H1 (cell line): ENCODE data around the gene TMEM156. TPM values are rescaled to one million over a fixed set of nuclear protein-coding genes. Genes with fewer than 3 reads are reported as not detected.

ENCODE experiments used
- CTCF ChIA-PET: fragments of 300-600 bp; sonication (Branson Sonifier 250); formaldehyde crosslinking; loops from one replicate; lab custom pipeline; 2021; ENCODE audit not compliant: partially characterized antibody; lab: Charles Lee
- POLR2A ChIA-PET: fragments of 300-600 bp; sonication (Branson Sonifier 250); formaldehyde crosslinking; loops from one replicate; lab custom pipeline; 2021; ENCODE audit warnings: inconsistent platforms; ENCODE audit not compliant: partially characterized antibody; lab: Charles Lee
- DNase-seq, 2 experiments: peaks; one replicate each; pipeline versions ENCODE4 v3.0.0 to v3.0.0-alpha.2; 2010 to 2022; ENCODE audit warnings: low spot score in 2 of 2, low read depth in 1 of 2, mixed read lengths in 1 of 2
- FAIRE-seq: peaks from 2 replicates; lab custom pipeline; 2011; peaks lifted over from hg19 to GRCh38; lab: Jason Lieb, UNC
- H2AFZ ChIP-seq: 2 replicates; pipeline ENCODE4 v1.8.1; 2012; ENCODE audit warnings: low read length, inconsistent platforms
- H2AK5ac ChIP-seq: 2 replicates; pipeline ENCODE4 v1.6.1; 2013; ENCODE audit warnings: low read depth, low read length
- H2BK120ac ChIP-seq: replicated peaks from 2 replicates; pipeline ENCODE3; 2013; ENCODE audit warnings: low read depth, low read length, inconsistent platforms
- H2BK12ac ChIP-seq: 2 replicates; pipeline ENCODE4 v1.6.1; 2013; ENCODE audit warnings: low read depth, low read length
- H2BK15ac ChIP-seq: 2 replicates; pipeline ENCODE4 v1.6.1; 2013; ENCODE audit warnings: low read length
- H2BK20ac ChIP-seq: 2 replicates; pipeline ENCODE4 v1.6.1; 2013; ENCODE audit warnings: low read length
- H2BK5ac ChIP-seq: 2 replicates; pipeline ENCODE4 v1.6.1; 2013; ENCODE audit warnings: low read depth, low read length
- H3K14ac ChIP-seq: 2 replicates; pipeline ENCODE4 v1.6.1; 2013; ENCODE audit warnings: inconsistent platforms; ENCODE audit not compliant: insufficient read length
- H3K18ac ChIP-seq: 2 replicates; pipeline ENCODE4 v1.6.1; 2013; ENCODE audit warnings: low read length; ENCODE audit errors: extremely low read depth
- H3K23ac ChIP-seq: 2 replicates; pipeline ENCODE4 v1.6.1; 2013; ENCODE audit warnings: inconsistent platforms; ENCODE audit not compliant: insufficient read length
- H3K23me2 ChIP-seq: 2 replicates; pipeline ENCODE4 v1.6.1; 2013; ENCODE audit warnings: low read depth, low read length
- H3K27ac ChIP-seq: 2 replicates; pipeline ENCODE4 v1.6.1; 2011; ENCODE audit warnings: low read depth, low read length, inconsistent platforms
- H3K27me3 ChIP-seq, 4 experiments: replicated peaks in 1 of 4; 1 replicate in 1 of 4; 2 replicates in 3 of 4; pipeline versions ENCODE4 v1.6.1 to v1.8.1; 2011 to 2013; ENCODE audit warnings: low read length in 3 of 4, mild to moderate bottlenecking in 3 of 4, inconsistent platforms in 2 of 4, mixed read lengths in 2 of 4, moderate library complexity in 1 of 4; ENCODE audit not compliant: control insufficient read depth in 3 of 4, insufficient read depth in 3 of 4; ENCODE audit errors: extremely low read depth in 1 of 4
- H3K36me3 ChIP-seq, 4 experiments: 2 replicates each; pipeline versions ENCODE4 v1.6.1 to v1.8.1; 2011 to 2013; ENCODE audit warnings: mild to moderate bottlenecking in 4 of 4, low read length in 3 of 4, moderate library complexity in 2 of 4, control low read depth in 1 of 4, inconsistent platforms in 1 of 4; ENCODE audit not compliant: insufficient read depth in 4 of 4, control insufficient read depth in 2 of 4
- H3K4ac ChIP-seq: replicated peaks from 2 replicates; pipeline ENCODE3; 2013; ENCODE audit warnings: low read length, low read depth, mixed read lengths, inconsistent platforms; ENCODE audit not compliant: insufficient read length
- H3K4me1 ChIP-seq, 4 experiments: replicated peaks in 1 of 4; 1 replicate in 1 of 4; 2 replicates in 3 of 4; pipeline versions ENCODE4 v1.6.1 to v1.8.1; 2011 to 2013; ENCODE audit warnings: low read length in 3 of 4, inconsistent platforms in 2 of 4, mixed read lengths in 1 of 4; ENCODE audit not compliant: insufficient read depth in 4 of 4, control insufficient read depth in 3 of 4
- H3K4me2 ChIP-seq, 2 experiments: 2 replicates each; pipeline versions ENCODE4 v1.6.1 to v1.8.1; 2011 to 2013; ENCODE audit warnings: low read depth in 2 of 2, low read length in 2 of 2, control low read depth in 1 of 2, inconsistent platforms in 1 of 2, mild to moderate bottlenecking in 1 of 2; ENCODE audit not compliant: insufficient read depth in 1 of 2
- H3K4me3 ChIP-seq, 4 experiments: fragments of 200-600, 300-600 bp in 1 of 4; sonication (generic), shearing (Covaris generic), sonication (Bioruptor Twin) in 1 of 4; 2 replicates each; pipeline versions ENCODE4 v1.5.1 to v1.8.1; 2011 to 2016; ENCODE audit warnings: low read length in 4 of 4, low read depth in 3 of 4, control low read depth in 2 of 4, inconsistent platforms in 2 of 4, mild to moderate bottlenecking in 2 of 4, mixed read lengths in 1 of 4, moderate library complexity in 1 of 4; ENCODE audit not compliant: insufficient read depth in 2 of 4; ENCODE audit errors: extremely low read depth in 1 of 4
- H3K56ac ChIP-seq: replicated peaks from 2 replicates; pipeline ENCODE3; 2013; ENCODE audit warnings: low read depth, mild to moderate bottlenecking, mixed read lengths, low read length, inconsistent platforms; ENCODE audit not compliant: insufficient read length
- H3K79me1 ChIP-seq: 2 replicates; pipeline ENCODE4 v1.6.1; 2013; ENCODE audit warnings: low read depth, low read length, control low read depth
- H3K79me2 ChIP-seq, 2 experiments: 2 replicates each; pipeline versions ENCODE4 v1.6.1 to v1.8.1; 2012 to 2013; ENCODE audit warnings: low read length in 2 of 2, mild to moderate bottlenecking in 2 of 2, inconsistent platforms in 1 of 2; ENCODE audit not compliant: insufficient read depth in 2 of 2, control insufficient read depth in 1 of 2
- H3K9ac ChIP-seq, 4 experiments: replicated peaks in 1 of 4; 1 replicate in 1 of 4; 2 replicates in 3 of 4; pipeline versions ENCODE4 v1.6.1 to v1.8.1; 2011 to 2013; ENCODE audit warnings: low read depth in 3 of 4, low read length in 3 of 4, control low read depth in 2 of 4, mild to moderate bottlenecking in 2 of 4, moderate library complexity in 2 of 4, inconsistent platforms in 1 of 4; ENCODE audit errors: extremely low read depth in 1 of 4
- H3K9me3 ChIP-seq, 2 experiments: 2 replicates each; pipeline versions ENCODE4 v1.6.1 to v1.8.1; 2012 to 2013; ENCODE audit warnings: mild to moderate bottlenecking in 2 of 2, moderate library complexity in 2 of 2, control low read depth in 1 of 2, inconsistent platforms in 1 of 2, low read depth in 1 of 2, low read length in 1 of 2, mixed read lengths in 1 of 2; ENCODE audit not compliant: insufficient read depth in 2 of 2
- H4K20me1 ChIP-seq, 2 experiments: replicated peaks in 1 of 2; 2 replicates each; pipeline versions ENCODE3 to v1.8.1; 2011 to 2013; ENCODE audit warnings: inconsistent platforms in 2 of 2, low read length in 2 of 2, mild to moderate bottlenecking in 1 of 2; ENCODE audit not compliant: insufficient read depth in 2 of 2, control insufficient read depth in 1 of 2
- H4K5ac ChIP-seq: 2 replicates; pipeline ENCODE4 v1.6.1; 2013; ENCODE audit warnings: low read length, low read depth, mixed read lengths, inconsistent platforms; ENCODE audit not compliant: insufficient read length
- H4K8ac ChIP-seq: 2 replicates; pipeline ENCODE4 v1.8.0; 2013; ENCODE audit warnings: mild to moderate bottlenecking, moderate library complexity, low read length, inconsistent platforms; ENCODE audit not compliant: insufficient read depth; ENCODE audit errors: extremely low read depth
- H4K91ac ChIP-seq: replicated peaks from 2 replicates; pipeline ENCODE3; 2013; ENCODE audit warnings: low read length, mixed read lengths, inconsistent platforms; ENCODE audit not compliant: insufficient read length
- CEBPB ChIP-seq: IDR thresholded peaks from 2 replicates; pipeline ENCODE4 v1.6.1; 2012; ENCODE audit warnings: low read depth, low read length
- CTBP2 ChIP-seq: IDR thresholded peaks from 2 replicates; pipeline ENCODE4 v1.7.0; 2011; ENCODE audit warnings: borderline replicate concordance, mild to moderate bottlenecking, moderate library complexity, mixed read lengths, low read length; ENCODE audit not compliant: insufficient read depth, insufficient read length
- GTF2F1 ChIP-seq: IDR thresholded peaks from 2 replicates; pipeline ENCODE4 v1.6.1; 2012; ENCODE audit warnings: low read depth, low read length, improper control_type of control experiment, borderline replicate concordance
- HDAC2 ChIP-seq, 2 experiments: fragments of 300-600 bp in 1 of 2; sonication (generic) in 1 of 2; IDR thresholded peaks; 2 replicates each; pipeline ENCODE4 v1.6.1; 2011 to 2012; ENCODE audit warnings: low read depth in 2 of 2, low read length in 2 of 2, mild to moderate bottlenecking in 2 of 2, moderate library complexity in 2 of 2, borderline replicate concordance in 1 of 2, inconsistent platforms in 1 of 2
- KDM4A ChIP-seq: IDR thresholded peaks from one replicate; pipeline ENCODE4 v1.7.1; 2012; ENCODE audit warnings: low read depth, mild to moderate bottlenecking, moderate library complexity, low read length, inconsistent platforms; ENCODE audit not compliant: severe bottlenecking
- MAFK ChIP-seq: IDR thresholded peaks from 2 replicates; pipeline ENCODE4 v1.6.1; 2012; ENCODE audit warnings: low read depth, mild to moderate bottlenecking, improper control_type of control experiment, low read length
- PHF8 ChIP-seq: fragments of 200-600 bp; sonication (generic); conservative IDR thresholded peaks from 2 replicates; pipeline ENCODE4 v1.7.1; 2012; ENCODE audit warnings: low read depth, mild to moderate bottlenecking, inconsistent platforms, low read length, moderate library complexity
- RBBP5 ChIP-seq: IDR thresholded peaks from 2 replicates; pipeline ENCODE4 v1.7.1; 2012; ENCODE audit warnings: low read depth, mild to moderate bottlenecking, inconsistent platforms, low read length, moderate library complexity, borderline replicate concordance
- RXRA ChIP-seq: IDR thresholded peaks from 2 replicates; pipeline ENCODE4 v1.6.1; 2011; ENCODE audit warnings: low read depth, mild to moderate bottlenecking, low read length, moderate library complexity; ENCODE audit not compliant: insufficient read depth
- TBP ChIP-seq: IDR thresholded peaks from 2 replicates; pipeline ENCODE4 v1.6.1; 2011; ENCODE audit warnings: low read depth, low read length, improper control_type of control experiment
- WGBS, 2 experiments: shearing (Covaris generic) in 1 of 2; methylation state at CpG; one replicate each; pipeline versions ENCODE4 v1.1.6 to v1.1.7; 2013 to 2015; ENCODE audit warnings: low lambda C conversion rate in 2 of 2, mixed read lengths in 2 of 2, inconsistent platforms in 1 of 2, low coverage in 1 of 2, missing lambda C conversion rate in 1 of 2; ENCODE audit not compliant: insufficient replicate concordance in 2 of 2, insufficient coverage in 1 of 2, insufficient read length in 1 of 2; ENCODE audit errors: extremely low coverage in 1 of 2, missing lambda C conversion rate in 1 of 2; 5-methylcytosine and 5-hydroxymethylcytosine counted together
- polyA plus RNA-seq, 7 experiments: library from polyadenylated mRNA; depleted of rRNA in 3 of 7; stranded (reverse) in 5 of 7; unstranded in 2 of 7; fragments of >200 nt in 5 of 7; fragments of 200-250 nt in 2 of 7; gene quantifications; 1 replicate in 5 of 7; 2 replicates in 1 of 7; 4 replicates in 1 of 7; pipeline versions ENCODE4 v1.2.1 to v1.2.3, GENCODE V29; 2011 to 2013; ENCODE audit warnings: missing spikeins in 2 of 7, mixed read lengths in 2 of 7
- total RNA-seq: library from RNA; stranded (reverse); fragmentation: NEBNext Ultra II Directional; extraction: Animal tissue kit (Norgen Biotek cat#: 25700); gene quantifications from 2 replicates; pipeline ENCODE4 v1.2.1, GENCODE V29; 2021
- TF ChIP-seq, protein P1 (sequence below): IDR thresholded peaks from 2 replicates; pipeline ENCODE4 v1.6.1; 2012; ENCODE audit warnings: inconsistent platforms

The TMEM156 gene
- total and polyA plus RNA-seq, 2 of the 8 experiments (the other 6 are each of a cell fraction or from before 2014, with no cell fraction given), result not detected

DNA sequence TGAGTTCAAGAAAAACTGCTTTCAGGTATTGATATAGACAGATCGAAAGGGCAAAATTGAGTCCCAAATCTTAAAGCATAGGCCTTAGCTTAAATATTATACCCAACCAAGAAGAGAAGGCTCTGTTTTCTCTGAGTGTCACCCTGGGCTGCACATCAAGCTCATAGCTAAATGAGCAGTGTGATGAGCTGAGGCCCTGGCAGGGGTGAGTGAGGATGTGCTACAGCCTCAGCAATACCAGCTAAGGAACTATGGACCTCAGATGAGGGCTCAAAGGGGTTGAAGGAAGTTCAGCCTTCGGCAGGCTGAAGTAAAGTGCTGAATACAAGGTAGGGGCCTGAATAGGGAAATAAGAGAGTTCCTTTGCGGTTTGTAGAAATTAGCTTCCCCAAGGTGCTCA lies 85.3 kb downstream of the TMEM156 start:
- Histone ChIP-seq H4K20me1 (no peaks in the 10 kb centered on the region), H3K9me3 (no peaks in the 10 kb centered on the region), H2BK5ac (no peak overlapping the region), H3K36me3 (no peaks in the 10 kb centered on the region), H2BK120ac (no peak overlapping the region), H3K23ac (no peak overlapping the region), H3K4me1 (no peaks in the 10 kb centered on the region), H3K27ac (no peak overlapping the region), H4K5ac (no peak overlapping the region), H3K4ac (no peak overlapping the region), H3K18ac (no peak overlapping the region), H2BK20ac (no peak overlapping the region), H3K4me3 (no peak overlapping the region), H3K9ac (no peak overlapping the region), H2AFZ (no peak overlapping the region), H2BK12ac (no peak overlapping the region), H3K79me1 (no peaks in the 10 kb centered on the region), H4K91ac (no peak overlapping the region), H3K4me2 (no peak overlapping the region), H2BK15ac (no peak overlapping the region), H2AK5ac (no peak overlapping the region), H3K27me3 (no peaks in the 10 kb centered on the region), H3K14ac (no peak overlapping the region), H3K23me2 (no peaks in the 10 kb centered on the region), H3K79me2 (no peaks in the 10 kb centered on the region), H4K8ac (no peak overlapping the region), H3K56ac (no peak overlapping the region)
- DNase-seq (no peak), FAIRE-seq (no peak)
- ChIA-PET CTCF (no interaction called here), POLR2A (no interaction called here)
- WGBS, 2 experiments, result 92% methylated on average over 3 of the region's 3 CpGs; no CpG with 5 or more reads in 1 of the 2 experiments
- TF ChIP-seq KDM4A (no peak), RXRA (no peak), CEBPB (no peak), RBBP5 (no peak), TBP (no peak), CTBP2 (no peak), PHF8 (no peak), HDAC2 (IDR thresholded peaks at IDR 0.05; ENCODE audit: borderline replicate concordance in 1 of 2, low read depth in 2 of 2, low read length in 2 of 2) (no peak), GTF2F1 (no peak), MAFK (no peak)
- TF ChIP-seq, protein P1, sequence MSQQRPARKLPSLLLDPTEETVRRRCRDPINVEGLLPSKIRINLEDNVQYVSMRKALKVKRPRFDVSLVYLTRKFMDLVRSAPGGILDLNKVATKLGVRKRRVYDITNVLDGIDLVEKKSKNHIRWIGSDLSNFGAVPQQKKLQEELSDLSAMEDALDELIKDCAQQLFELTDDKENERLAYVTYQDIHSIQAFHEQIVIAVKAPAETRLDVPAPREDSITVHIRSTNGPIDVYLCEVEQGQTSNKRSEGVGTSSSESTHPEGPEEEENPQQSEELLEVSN, result no peak
